Hindlimb muscle (tissue), 1 donor: ENCODE measurements around the gene ACTR8. TPM values are rescaled to one million over a fixed set of nuclear protein-coding genes. Genes with fewer than 3 reads are reported as not detected.
"Not testable (repeated sequence)": the region's sequence is repeated elsewhere in the genome, so short reads cannot be mapped to it uniquely, and the experiment has no call there.

Source experiments
- DNase-seq: peaks from one replicate; pipeline ENCODE4 v3.0.0-alpha.2; 2013
- polyA plus RNA-seq: library from polyadenylated mRNA; unstranded; fragments of 120-200 nt; gene quantifications from one replicate; pipeline ENCODE4 v1.2.1, GENCODE V29; 2013; ENCODE audit not compliant: insufficient read length

ACTR8 gene
- 28.1 TPM for polyA plus RNA-seq

- DNase-seq = peak; percentile 92
These were observed at the start of gene ACTR8 for GRCh38 chr3:53881691-53882593. Gene ACTR8 (minus strand): TSS chr3:53882152. CDS start chr3:53882101, 51 bp downstream.

GRCh38 chr3:53927208-53927872 lies 45.4 kb upstream of the ACTR8 start:
- not testable (repeated sequence) for DNase-seq

GRCh38 chr3:53921296-53921695 lies 39.3 kb upstream of the ACTR8 start:
- no peak for DNase-seq

- no peak for DNase-seq
These were observed 37.8 kb upstream of the ACTR8 start for GRCh38 chr3:53919741-53920140.

- no peak for DNase-seq
These were observed 31.4 kb upstream of the ACTR8 start for GRCh38 chr3:53913401-53913800.

- no peak for DNase-seq
These were observed 20.8 kb upstream of the ACTR8 start for GRCh38 chr3:53902711-53903110.

GRCh38 chr3:53902067-53902466 lies 20.1 kb upstream of the ACTR8 start:
- no peak for DNase-seq

GRCh38 chr3:53900666-53901331 lies 18.8 kb upstream of the ACTR8 start:
- DNase-seq = no peak

- no peak for DNase-seq
These were observed 17.8 kb upstream of the ACTR8 start for GRCh38 chr3:53899750-53900149.

GRCh38 chr3:53892286-53892637 lies 10.3 kb upstream of the ACTR8 start:
- DNase-seq = no peak

- DNase-seq = peak; percentile 98
These were observed 9.7 kb upstream of the ACTR8 start, which contains the start of gene SELENOK for GRCh38 chr3:53891497-53892285. Gene SELENOK (minus strand): TSS chr3:53891859.

GRCh38 chr3:53890726-53891475 lies 8.9 kb upstream of the ACTR8 start:
- no peak for DNase-seq

GRCh38 chr3:53888232-53888631 lies 6.3 kb upstream of the ACTR8 start:
- no peak for DNase-seq

GRCh38 chr3:53887446-53887845 lies 5.5 kb upstream of the ACTR8 start:
- no peak for DNase-seq

- DNase-seq = no peak
These were observed 3.3 kb upstream of the ACTR8 start for GRCh38 chr3:53885239-53885638.

GRCh38 chr3:53884623-53885022 lies 2.7 kb upstream of the ACTR8 start:
- no peak for DNase-seq

- DNase-seq = no peak
These were observed 1.1 kb upstream of the ACTR8 start for GRCh38 chr3:53883008-53883407.

- DNase-seq = no peak
These were observed 1.3 kb downstream of the ACTR8 start for GRCh38 chr3:53880396-53881345.

GRCh38 chr3:53865732-53866499 lies 16.0 kb downstream of the ACTR8 start:
- no peak for DNase-seq

GRCh38 chr3:53863145-53863544 lies 18.8 kb downstream of the ACTR8 start:
- DNase-seq = no peak
